Measurements from ENCODE around the gene PEX26. TPM values are rescaled to one million over a fixed set of nuclear protein-coding genes. Genes with fewer than 3 reads are reported as not detected.
A peak's percentile ranks its signal among the peaks of the same experiment; 100 is the strongest.

PEX26 gene
- total and polyA plus RNA-seq, 2 of the 13 experiments (the other 11 are each of a cell fraction or from before 2014, with no cell fraction given), result 10.6 to 25.1 TPM

DNA sequence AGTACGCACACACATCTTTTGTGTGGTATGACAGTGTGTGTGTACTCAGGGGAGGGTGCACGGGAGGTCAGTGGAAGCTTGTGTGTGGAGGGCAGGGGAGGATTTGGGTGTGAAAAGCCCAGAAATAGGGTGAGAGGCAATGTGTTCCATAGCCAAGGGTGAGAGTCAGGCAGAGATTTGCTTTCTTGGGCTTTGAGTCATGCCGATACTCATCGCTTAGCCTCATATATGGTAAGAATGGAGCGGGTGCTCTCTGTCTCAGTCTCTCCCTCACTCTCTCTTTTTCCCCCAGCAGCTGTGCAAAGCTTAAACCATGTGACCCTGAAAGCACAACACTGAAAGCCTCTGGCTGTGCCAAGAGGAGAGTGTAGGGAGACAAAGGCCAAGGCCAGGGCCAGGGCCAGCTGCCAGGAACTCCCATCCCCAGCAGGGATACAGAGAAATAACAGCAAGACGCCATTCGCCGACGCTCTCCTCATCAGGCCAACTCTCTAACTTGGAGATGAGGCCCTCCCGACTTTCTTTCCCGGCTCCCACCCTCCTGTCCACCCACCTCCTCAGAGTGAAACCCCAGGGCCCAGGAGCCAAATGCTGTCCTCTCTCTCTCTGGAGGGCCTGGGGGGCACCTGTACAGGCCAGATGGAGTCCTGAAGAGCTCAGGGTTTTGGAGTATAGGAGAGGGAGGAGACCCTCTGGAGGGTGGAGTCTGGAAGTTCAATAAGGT, 33.1 kb upstream of the PEX26 start (continued):
- TF ChIP-seq ZNF609 (CRISPR knock-in tag; IDR thresholded peaks at IDR 0.05; ENCODE audit: borderline replicate concordance), result peak; percentile 59
- peak; percentile 80 for TF ChIP-seq PPARG (CRISPR knock-in tag; conservative IDR thresholded peaks at IDR 0.05)
- TF ChIP-seq HOXA3 (CRISPR knock-in tag; IDR thresholded peaks at IDR 0.05), result peak; percentile 62; the same call in 1 of the 2 replicates
- no peak for TF ChIP-seq ZNF552 (CRISPR knock-in tag; IDR thresholded peaks at IDR 0.05; ENCODE audit: borderline replicate concordance)
- TF ChIP-seq, protein P1, sequence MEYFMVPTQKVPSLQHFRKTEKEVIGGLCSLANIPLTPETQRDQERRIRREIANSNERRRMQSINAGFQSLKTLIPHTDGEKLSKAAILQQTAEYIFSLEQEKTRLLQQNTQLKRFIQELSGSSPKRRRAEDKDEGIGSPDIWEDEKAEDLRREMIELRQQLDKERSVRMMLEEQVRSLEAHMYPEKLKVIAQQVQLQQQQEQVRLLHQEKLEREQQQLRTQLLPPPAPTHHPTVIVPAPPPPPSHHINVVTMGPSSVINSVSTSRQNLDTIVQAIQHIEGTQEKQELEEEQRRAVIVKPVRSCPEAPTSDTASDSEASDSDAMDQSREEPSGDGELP (IDR thresholded peaks at IDR 0.05; ENCODE audit: borderline replicate concordance, low read depth), result peak; percentile 96
- TF ChIP-seq ZNF614 (CRISPR knock-in tag; IDR thresholded peaks at IDR 0.05; ENCODE audit: borderline replicate concordance), result peak; percentile 61; the same call in 1 of the 2 replicates
- no peak for TF ChIP-seq ZNF276 (CRISPR knock-in tag; IDR thresholded peaks at IDR 0.05; ENCODE audit: low read depth)
